Dendritic cell treated with granulocyte-macrophage colony-stimulating factor and Interleukin-4, amounts not matched to agents 40 ng/mL and 50 ng/mL, for 4 days (primary cell): Measurements from ENCODE around the gene FBXL7.

Source experiments
- H3K27ac Mint-ChIP-seq: one replicate; pipeline ENCODE4 v1.8.0; 2022; ENCODE audit warnings: mild to moderate bottlenecking, mixed read lengths
- H3K27me3 Mint-ChIP-seq: one replicate; pipeline ENCODE4 v1.8.0; 2022; ENCODE audit warnings: mild to moderate bottlenecking, mixed read lengths
- H3K36me3 Mint-ChIP-seq: one replicate; pipeline ENCODE4 v1.8.0; 2022; ENCODE audit warnings: low read depth, mixed read lengths
- H3K4me1 Mint-ChIP-seq: one replicate; pipeline ENCODE4 v1.8.0; 2022; ENCODE audit warnings: low read depth, mixed read lengths
- H3K4me3 Mint-ChIP-seq: one replicate; pipeline ENCODE4 v1.8.0; 2022; ENCODE audit warnings: mild to moderate bottlenecking, moderate library complexity, mixed read lengths
- H3K9me3 Mint-ChIP-seq: one replicate; pipeline ENCODE4 v1.8.0; 2022; ENCODE audit warnings: mixed read lengths
- intact Hi-C: fragments of 100-400 bp; cut with micrococcal nuclease; formaldehyde crosslinking; loops from one replicate; pipeline ENCODE4 v1.15.0; 2022

Gene FBXL7

DNA sequence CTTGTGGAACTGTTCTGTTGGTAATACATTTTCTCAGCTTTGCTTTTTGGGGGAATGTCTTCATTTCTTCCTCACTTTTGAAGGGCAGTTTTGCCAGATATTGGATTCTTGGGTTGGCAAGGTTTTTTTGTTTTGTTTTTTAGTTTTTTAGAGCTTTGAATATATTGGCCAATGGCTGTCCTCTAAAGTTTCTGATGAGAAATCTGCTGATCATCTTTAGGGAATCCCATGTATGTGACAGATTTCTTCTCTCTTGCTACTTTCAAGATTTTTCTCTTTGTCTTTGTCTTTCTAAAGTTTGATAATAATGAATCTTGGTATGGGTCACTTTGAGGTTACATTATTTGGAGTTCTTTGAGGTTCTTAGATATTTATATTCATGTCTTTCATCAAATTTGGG, 227.4 kb downstream of the FBXL7 start:
- no peak overlapping the region for H3K4me3 Mint-ChIP-seq
- H3K9me3 Mint-ChIP-seq = peaks cover 34% of the 10 kb centered on the region
- no peaks in the 10 kb centered on the region for H3K36me3 Mint-ChIP-seq
- intact Hi-C loops = no loop called here
- H3K27ac Mint-ChIP-seq = no peak overlapping the region
- H3K27me3 Mint-ChIP-seq = no peaks in the 10 kb centered on the region
- no peaks in the 10 kb centered on the region for H3K4me1 Mint-ChIP-seq

DNA sequence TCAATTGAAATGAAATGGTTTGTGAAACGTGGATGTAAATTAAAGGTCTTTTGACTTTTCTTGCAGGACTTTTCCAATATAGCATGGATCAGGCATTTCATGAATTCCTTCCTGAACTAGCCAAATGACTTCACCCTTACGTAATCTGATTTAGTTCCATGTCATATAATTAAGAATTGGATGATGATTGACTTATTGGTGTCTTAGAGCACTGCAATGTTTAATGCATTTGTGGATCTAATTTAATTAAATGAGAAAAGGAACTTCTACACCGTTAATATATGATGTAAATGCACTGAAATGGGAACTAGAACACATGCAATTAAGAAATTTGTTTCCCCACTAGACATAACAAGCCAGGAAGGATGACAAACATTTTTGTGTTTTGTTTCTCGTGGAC, 228.8 kb downstream of the FBXL7 start:
- intact Hi-C loops = no loop called here
- H3K4me1 Mint-ChIP-seq = no peaks in the 10 kb centered on the region
- no peak overlapping the region for H3K4me3 Mint-ChIP-seq
- no peak overlapping the region for H3K27ac Mint-ChIP-seq
- H3K36me3 Mint-ChIP-seq = no peaks in the 10 kb centered on the region
- no peaks in the 10 kb centered on the region for H3K27me3 Mint-ChIP-seq
- peaks cover 35% of the 10 kb centered on the region for H3K9me3 Mint-ChIP-seq

DNA sequence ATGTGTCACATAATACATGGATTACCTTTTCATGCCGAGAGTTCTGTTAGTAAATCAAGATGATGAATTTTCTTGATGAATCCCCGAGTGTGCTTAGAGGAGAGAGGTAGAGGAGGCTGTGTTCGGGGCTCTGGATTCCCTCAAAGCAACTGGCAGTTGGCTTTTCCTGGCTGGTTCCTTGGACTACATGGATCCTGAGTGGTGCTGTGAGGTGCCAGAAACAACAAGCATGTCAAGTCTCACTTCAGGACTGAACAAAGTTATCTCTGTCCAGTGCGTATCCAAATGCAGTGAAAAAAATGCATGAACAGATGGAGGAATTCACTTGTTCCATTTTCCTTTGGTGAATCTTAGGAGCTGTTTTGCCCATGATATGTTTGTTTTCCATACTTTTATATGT, 231.7 kb downstream of the FBXL7 start:
- H3K9me3 Mint-ChIP-seq = peaks cover 49% of the 10 kb centered on the region
- intact Hi-C loops = no loop called here

DNA sequence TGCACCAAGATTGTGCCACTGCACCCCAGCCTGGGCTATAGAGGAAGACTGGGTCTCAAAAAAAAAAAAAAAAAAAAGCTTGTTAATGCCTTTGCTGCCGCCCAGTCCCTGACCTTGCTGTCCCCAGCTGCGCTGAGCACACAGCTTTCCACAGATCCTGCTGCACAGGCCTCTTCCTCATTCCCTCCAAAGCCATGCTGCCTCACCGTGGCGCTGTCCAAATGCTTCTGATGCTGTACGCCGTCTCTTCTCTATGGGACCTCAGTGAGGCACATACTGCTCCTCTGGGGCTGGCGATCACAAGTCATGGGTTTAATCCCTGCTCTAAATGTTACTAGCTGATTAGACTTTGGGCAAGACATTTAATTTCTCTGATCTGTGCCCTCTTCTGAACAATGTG, 234.1 kb downstream of the FBXL7 start:
- no peak overlapping the region for H3K27ac Mint-ChIP-seq

More for the DNA sequence above, 231.7 kb downstream of the FBXL7 start:
- H3K27me3 Mint-ChIP-seq = no peaks in the 10 kb centered on the region
- H3K27ac Mint-ChIP-seq = no peak overlapping the region
- no peaks in the 10 kb centered on the region for H3K4me1 Mint-ChIP-seq
- H3K4me3 Mint-ChIP-seq = no peak overlapping the region
- no peaks in the 10 kb centered on the region for H3K36me3 Mint-ChIP-seq

DNA sequence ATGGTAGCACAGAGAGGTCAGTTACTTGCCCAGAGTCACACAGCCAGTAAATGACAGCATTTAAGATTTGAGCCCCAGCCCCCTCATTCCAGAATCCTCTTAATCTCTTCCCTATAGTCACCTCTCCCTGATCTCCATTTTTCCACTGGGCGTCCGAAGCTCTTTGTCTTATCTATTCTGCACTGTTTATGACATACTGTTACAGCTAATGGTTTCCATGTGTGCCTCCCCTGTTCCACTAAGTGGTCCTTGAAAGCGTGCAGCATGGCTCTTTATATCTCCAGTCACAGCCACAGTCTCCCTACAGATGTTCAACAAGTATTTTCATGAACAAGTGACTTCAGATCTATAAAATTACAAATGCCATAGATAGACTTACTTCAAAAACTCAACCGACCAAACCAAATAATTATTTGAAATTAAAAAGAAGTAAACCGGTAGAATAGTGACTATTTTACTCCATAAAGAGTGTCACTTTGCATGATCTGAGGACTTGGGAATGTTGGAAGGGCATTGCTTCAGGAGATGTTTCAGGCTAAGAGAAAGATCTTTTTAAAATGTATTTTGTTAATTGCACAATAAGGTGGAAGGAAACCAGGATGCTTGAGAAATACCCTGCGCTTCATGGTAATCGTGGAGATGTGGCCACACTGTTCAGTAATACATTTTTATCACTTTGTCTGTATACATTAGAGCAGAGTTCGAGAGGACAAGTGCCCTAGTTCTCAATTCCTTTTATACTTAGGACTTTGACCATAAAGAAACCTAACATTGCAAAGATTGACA, 237.2 kb downstream of the FBXL7 start:
- peaks cover 47% of the 10 kb centered on the region for H3K9me3 Mint-ChIP-seq
- intact Hi-C loops = no loop called here
- H3K27ac Mint-ChIP-seq = no peak overlapping the region
- H3K36me3 Mint-ChIP-seq = no peaks in the 10 kb centered on the region
- H3K4me1 Mint-ChIP-seq = no peaks in the 10 kb centered on the region
- H3K27me3 Mint-ChIP-seq = no peaks in the 10 kb centered on the region
- no peak overlapping the region for H3K4me3 Mint-ChIP-seq

More for the DNA sequence above, 234.1 kb downstream of the FBXL7 start:
- Mint-ChIP-seq H3K36me3 (no peaks in the 10 kb centered on the region), H3K4me1 (no peaks in the 10 kb centered on the region), H3K27me3 (no peaks in the 10 kb centered on the region), H3K9me3 (peaks cover 48% of the 10 kb centered on the region), H3K4me3 (no peak overlapping the region)
- intact Hi-C loops = no loop called here

DNA sequence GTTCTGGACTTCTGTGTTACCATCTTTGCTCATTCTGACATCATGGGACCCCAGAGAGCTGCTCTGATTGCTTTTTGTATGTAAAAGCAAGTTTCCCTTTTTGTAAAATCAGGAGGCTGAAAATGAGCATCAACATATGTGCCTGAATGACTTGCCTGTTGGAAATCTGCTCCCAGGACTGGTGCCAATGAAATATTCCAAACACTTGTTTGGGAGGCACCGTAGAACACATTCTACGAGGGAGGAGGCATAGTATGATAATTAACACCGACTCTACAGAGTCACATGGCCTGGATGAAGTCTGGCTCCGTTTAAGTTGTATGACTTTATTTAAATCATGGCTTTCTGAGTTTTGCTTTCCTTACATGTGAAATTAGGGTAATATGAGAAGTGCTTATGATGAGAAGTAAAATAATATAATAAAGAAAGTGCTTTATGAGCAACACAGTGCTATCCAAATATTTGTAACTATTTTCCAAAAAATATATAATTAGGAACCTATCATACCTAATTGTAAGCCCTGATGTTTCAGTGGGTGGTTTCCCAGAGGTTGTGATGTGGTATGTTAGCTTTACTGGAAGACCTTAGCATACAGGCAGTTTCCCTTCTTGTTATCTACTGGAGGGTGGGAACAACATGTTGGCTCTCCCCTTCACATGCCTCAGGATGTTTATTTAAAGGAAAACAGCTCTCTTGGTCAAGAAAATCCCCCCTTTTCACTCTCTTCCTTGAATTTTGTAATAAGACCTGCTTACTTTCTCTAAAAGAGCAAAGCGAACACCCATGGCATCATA, 238.1 kb downstream of the FBXL7 start:
- intact Hi-C loops = no loop called here
- Mint-ChIP-seq H3K4me1 (no peaks in the 10 kb centered on the region), H3K27me3 (no peaks in the 10 kb centered on the region), H3K4me3 (no peak overlapping the region), H3K36me3 (no peaks in the 10 kb centered on the region), H3K27ac (no peak overlapping the region), H3K9me3 (peaks cover 53% of the 10 kb centered on the region)

DNA sequence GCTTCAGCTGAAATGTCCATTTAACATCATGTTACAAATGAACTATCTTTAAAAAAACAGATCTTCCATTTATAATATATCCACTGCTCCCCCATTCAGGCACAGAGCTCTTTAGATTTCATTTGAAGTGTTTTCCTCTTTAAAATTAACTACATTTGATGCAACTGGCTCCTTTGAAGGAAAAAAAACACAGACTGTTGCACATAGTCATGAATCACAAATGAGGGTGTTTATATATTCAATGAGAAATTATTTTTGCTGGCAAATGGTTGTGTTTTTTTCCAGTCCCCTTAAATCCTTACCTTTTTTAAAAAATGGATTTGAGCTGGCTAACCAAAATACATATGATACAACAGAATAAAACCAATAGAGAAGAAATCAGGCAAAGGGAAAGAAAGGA, 240.4 kb downstream of the FBXL7 start:
- peaks cover 50% of the 10 kb centered on the region for H3K9me3 Mint-ChIP-seq
- intact Hi-C loops = no loop called here
- H3K27ac Mint-ChIP-seq = no peak overlapping the region
- H3K4me3 Mint-ChIP-seq = no peak overlapping the region
- no peaks in the 10 kb centered on the region for H3K4me1 Mint-ChIP-seq
- no peaks in the 10 kb centered on the region for H3K27me3 Mint-ChIP-seq
- no peaks in the 10 kb centered on the region for H3K36me3 Mint-ChIP-seq

DNA sequence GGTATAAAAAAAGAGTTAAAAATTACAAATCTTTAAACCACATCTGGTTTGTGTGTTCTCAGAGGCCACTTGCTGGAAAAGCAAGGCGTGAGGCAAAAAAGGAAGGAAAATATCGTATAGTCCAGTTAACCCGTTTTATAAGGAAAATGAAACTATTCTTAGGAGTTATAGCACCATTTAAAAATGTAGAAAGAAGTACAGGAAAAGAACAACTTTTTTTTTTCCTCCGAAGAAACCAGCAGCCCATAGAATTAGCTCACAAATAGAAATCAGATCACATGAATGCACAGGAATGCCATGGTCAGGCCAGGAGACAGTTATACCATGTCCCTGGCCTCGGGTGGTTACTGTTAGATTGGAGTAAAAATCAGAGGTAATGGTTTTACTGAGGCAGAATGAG, 241.6 kb downstream of the FBXL7 start:
- Mint-ChIP-seq H3K36me3 (no peaks in the 10 kb centered on the region), H3K27me3 (no peaks in the 10 kb centered on the region), H3K9me3 (peaks cover 55% of the 10 kb centered on the region), H3K4me3 (no peak overlapping the region), H3K4me1 (no peaks in the 10 kb centered on the region), H3K27ac (no peak overlapping the region)
- intact Hi-C loops = no loop called here

DNA sequence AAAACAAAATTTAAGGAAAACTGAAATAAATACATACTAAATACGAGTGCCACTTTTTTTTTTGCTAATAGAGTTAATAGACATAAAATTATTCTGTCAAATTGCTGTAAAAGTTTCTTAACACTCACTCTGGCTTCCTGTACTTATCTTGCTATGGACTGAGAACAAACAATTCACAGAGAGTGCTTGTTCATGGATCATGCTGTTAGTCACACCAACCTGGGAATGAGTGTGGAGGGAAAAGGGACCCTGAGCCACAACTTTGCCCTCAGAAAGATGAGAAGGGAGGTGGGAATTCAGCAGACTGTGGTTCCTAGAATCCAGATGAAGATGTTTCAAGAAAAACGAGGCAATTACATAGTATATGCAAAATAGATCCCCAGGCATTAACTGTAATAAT, 246.9 kb downstream of the FBXL7 start:
- Mint-ChIP-seq H3K9me3 (peaks cover 49% of the 10 kb centered on the region), H3K27me3 (no peaks in the 10 kb centered on the region), H3K4me1 (no peaks in the 10 kb centered on the region), H3K4me3 (no peak overlapping the region), H3K36me3 (no peaks in the 10 kb centered on the region), H3K27ac (no peak overlapping the region)
- intact Hi-C loops = no loop called here

DNA sequence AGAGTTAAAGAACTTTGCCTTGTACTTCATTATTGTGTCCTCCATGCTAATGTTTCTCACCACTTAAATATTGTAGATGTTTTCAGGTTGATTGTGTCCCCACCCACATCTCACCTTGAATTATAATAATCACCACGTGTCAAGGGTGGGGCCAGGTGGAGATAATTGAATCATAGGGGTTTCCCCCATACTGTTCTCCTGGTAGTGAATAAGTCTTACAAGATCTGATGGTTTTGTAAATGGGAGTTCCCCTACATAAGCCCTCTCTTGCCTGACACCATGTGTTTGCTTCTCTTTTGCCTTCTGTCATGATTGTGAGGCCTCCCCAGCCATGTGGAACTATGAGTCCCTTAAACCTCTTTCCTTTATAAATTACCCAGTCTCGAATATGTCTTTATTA, 248.3 kb downstream of the FBXL7 start:
- Mint-ChIP-seq H3K9me3 (peaks cover 39% of the 10 kb centered on the region), H3K4me3 (no peak overlapping the region), H3K36me3 (no peaks in the 10 kb centered on the region), H3K27ac (no peak overlapping the region), H3K4me1 (no peaks in the 10 kb centered on the region), H3K27me3 (no peaks in the 10 kb centered on the region)
- intact Hi-C loops = no loop called here

DNA sequence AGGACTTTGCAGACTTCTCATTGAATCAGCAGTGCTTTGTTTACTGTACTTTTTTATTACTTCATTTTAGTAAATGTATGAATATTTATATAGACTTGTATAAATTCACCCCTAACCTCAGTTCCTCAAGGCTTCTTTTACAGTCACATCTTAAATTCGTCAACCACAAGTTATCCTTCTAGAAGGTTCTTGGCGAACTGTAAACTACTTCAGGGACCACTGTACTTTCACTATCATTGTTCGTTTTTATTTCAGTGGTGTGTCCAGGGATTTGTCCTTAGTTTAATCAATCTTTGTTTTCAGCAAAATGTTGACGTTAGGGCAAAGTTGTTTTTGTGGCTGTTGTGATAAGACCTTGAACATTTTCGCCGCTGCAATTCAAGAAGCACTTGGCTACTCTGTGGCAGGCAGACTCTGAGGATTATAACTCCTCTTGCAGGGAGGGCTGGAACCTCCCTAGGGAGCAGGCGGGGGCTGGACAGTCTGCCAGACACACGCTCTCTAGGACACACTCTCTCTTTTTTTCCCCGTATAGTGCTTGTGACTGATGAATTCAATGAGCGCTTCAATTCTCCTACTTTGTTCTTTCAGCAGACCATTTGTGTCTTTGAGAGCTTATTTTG, 252.8 kb downstream of the FBXL7 start:
- H3K4me3 Mint-ChIP-seq = no peak overlapping the region
- H3K27ac Mint-ChIP-seq = no peak overlapping the region
- peaks cover 29% of the 10 kb centered on the region for H3K9me3 Mint-ChIP-seq
- no peaks in the 10 kb centered on the region for H3K36me3 Mint-ChIP-seq
- no peaks in the 10 kb centered on the region for H3K27me3 Mint-ChIP-seq
- no peaks in the 10 kb centered on the region for H3K4me1 Mint-ChIP-seq
- intact Hi-C loops = no loop called here

DNA sequence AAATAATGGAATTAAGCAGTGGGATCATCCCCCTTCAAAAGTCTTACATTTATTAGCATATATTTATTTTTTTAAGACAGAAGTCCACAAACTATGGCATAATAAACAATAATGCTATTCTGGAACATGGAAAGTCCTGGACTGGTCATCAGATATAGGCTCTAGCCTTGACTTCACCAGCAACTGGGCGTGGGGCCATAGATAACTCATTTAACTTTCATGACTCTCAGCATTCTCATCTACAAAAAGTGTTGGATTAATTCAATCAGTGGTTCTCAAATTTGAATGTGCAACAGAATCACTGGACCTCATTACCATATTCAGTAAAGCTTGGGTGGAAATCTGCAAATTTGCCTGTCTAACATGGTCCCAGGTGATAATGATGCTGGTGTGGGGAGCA, 253.8 kb downstream of the FBXL7 start:
- H3K27me3 Mint-ChIP-seq = no peaks in the 10 kb centered on the region
- H3K27ac Mint-ChIP-seq = no peak overlapping the region
- no peak overlapping the region for H3K4me3 Mint-ChIP-seq
- H3K9me3 Mint-ChIP-seq = peaks cover 29% of the 10 kb centered on the region
- intact Hi-C loops = no loop called here
- no peaks in the 10 kb centered on the region for H3K36me3 Mint-ChIP-seq
- no peaks in the 10 kb centered on the region for H3K4me1 Mint-ChIP-seq

DNA sequence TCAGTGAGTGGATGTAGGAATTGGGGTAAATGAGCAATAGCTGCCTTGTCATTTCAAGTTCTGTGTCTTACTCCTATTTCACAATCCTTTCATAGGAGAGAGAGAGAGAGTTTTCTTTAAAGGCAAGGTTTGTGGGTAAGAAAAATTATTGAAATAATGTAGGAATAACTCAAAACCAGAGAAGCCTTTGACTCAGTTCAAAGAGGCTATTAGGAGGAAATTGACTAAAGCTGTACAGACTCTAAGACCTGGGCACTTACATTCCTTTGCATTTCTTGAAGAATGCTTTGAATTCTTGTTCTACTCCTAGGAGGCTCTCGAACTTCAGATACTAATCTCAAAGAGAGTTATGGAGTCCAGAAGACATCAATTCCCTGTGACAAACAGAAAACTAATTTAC, 257.1 kb downstream of the FBXL7 start:
- Mint-ChIP-seq H3K4me3 (no peak overlapping the region), H3K27ac (no peak overlapping the region), H3K36me3 (no peaks in the 10 kb centered on the region), H3K9me3 (peaks cover 14% of the 10 kb centered on the region), H3K27me3 (no peaks in the 10 kb centered on the region), H3K4me1 (no peaks in the 10 kb centered on the region)
- intact Hi-C loops = no loop called here

DNA sequence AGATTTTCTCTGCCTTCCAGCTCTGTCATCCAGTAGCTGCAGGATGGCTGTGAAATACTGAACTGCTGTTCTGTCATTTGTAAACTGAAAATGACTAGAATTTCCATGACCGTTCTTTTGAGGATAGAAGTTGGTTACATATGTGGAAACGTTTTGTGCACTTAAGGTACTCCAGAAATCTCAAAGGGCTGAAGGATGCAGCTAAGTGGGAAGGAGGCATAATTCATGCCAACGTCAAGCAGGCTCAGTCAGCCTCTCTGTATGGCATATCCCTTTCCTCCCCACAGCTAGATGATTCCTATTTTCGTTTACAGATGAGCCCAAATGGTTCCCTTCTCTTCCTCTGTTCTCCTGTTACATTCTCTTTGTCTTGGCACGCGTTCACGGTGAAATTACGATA, 257.6 kb downstream of the FBXL7 start:
- no peak overlapping the region for H3K27ac Mint-ChIP-seq
- peaks cover 14% of the 10 kb centered on the region for H3K9me3 Mint-ChIP-seq
- H3K36me3 Mint-ChIP-seq = no peaks in the 10 kb centered on the region
- H3K4me1 Mint-ChIP-seq = no peaks in the 10 kb centered on the region
- no peaks in the 10 kb centered on the region for H3K27me3 Mint-ChIP-seq
- no peak overlapping the region for H3K4me3 Mint-ChIP-seq
- intact Hi-C loops = no loop called here
